GM10266 (cell line): ENCODE measurements around the gene EPHA2.

Experiments used
- DNase-seq: peaks from one replicate; pipeline ENCODE4 v3.0.0; 2012; ENCODE audit errors: extremely low spot score
- CTCF ChIP-seq: IDR thresholded peaks from 2 replicates; pipeline ENCODE4 v1.5.1; 2012; ENCODE audit warnings: mild to moderate bottlenecking, low read depth; ENCODE audit not compliant: control insufficient read depth, insufficient read depth; ENCODE audit errors: missing control alignments

The EPHA2 gene

GRCh38 chr1:16143005-16143565 lies 12.8 kb downstream of the EPHA2 start:
- no peak for TF ChIP-seq CTCF
- DNase-seq = no peak

DNA sequence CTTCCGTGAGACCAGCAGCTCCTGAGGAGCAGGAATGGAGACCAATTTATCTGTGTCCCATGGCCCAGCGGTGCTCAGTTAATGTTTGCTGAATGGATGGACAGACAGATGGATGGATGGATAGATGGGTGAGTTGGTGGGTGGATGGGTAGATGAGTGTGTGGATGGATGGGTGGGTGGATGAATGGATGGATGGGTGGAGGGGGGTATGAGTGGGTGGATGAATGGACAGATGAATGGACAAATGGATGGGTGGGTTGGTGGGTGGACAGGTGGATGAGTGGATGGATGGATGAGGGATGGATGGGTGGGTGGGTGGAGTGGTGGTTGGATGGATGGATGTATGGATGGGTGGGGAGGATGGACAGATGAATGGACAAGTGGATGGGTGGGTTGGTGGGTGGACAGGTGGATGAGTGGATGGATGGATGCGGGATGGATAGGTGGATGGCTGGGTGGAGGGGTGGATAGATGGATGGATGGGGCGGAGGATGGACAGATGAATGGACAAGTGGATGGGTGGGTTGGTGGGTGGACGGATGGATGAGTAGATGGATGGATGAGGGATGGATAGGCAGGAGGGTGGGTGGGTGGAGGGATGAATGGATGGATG lies 13.4 kb downstream of the EPHA2 start:
- TF ChIP-seq CTCF = no peak
- no peak for DNase-seq

- DNase-seq = no peak
- no peak for TF ChIP-seq CTCF
Observed at GRCh38 chr1:16141573-16142336, 14.1 kb downstream of the EPHA2 start.

DNA sequence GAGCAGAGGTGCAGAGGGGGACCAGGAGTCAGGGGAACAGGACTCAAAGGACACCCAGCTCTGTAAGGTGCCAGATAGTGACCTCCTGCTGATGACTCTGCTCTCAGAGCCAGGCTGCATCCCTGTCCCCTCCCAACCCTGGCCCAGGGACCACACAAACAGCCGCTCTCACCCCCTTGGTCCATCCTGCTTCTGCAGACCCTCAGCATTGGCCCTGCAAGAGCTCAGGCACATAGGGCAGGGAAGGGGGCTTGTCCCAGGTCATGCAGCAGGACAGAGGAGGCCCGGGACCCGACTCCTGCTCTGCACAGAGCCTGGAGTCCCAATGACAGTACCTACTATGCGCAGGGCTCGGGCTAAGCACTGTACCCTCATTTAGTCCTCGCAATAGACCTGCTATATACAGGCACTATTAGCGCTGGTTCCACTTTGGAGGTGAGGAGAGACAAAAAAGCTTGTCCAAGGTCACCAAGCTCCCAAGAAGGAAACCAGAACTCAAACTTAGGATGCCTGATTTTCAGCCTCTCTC lies 15.7 kb downstream of the EPHA2 start:
- no peak for TF ChIP-seq CTCF
- DNase-seq = no peak

GRCh38 chr1:16139473-16139962 lies 16.4 kb downstream of the EPHA2 start:
- no peak for TF ChIP-seq CTCF
- DNase-seq = no peak

DNA sequence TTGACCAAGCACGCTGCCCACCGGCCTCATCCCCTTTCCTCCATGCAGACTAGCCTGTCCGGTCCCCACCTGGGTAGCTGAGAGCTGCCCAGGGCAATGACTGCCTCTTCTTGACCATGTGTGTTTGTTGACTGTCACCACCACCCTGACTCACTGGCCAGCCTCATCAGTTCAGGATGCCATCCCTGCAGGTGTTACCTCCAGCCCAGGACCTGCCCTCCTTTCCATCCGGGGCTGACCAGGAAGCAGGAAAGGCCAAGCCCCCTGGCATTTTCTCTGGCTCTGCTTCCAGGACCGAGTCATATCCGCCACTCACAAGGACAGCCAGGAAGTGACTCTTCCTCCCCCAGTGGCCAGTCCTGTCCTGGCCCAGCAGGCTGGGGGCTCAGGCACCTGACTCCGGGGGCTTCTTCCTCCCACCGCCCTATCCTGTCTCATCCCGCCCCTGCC lies 17.1 kb downstream of the EPHA2 start:
- DNase-seq = no peak
- no peak for TF ChIP-seq CTCF
